ENCODE results near the gene OBSCN. TPM values are rescaled to one million over a fixed set of nuclear protein-coding genes. Genes with fewer than 3 reads are reported as not detected.

The OBSCN gene
- total and polyA plus RNA-seq, 2 of the 4 experiments (the other 2 are of a cell fraction) = 4.1 to 9.5 TPM

DNA sequence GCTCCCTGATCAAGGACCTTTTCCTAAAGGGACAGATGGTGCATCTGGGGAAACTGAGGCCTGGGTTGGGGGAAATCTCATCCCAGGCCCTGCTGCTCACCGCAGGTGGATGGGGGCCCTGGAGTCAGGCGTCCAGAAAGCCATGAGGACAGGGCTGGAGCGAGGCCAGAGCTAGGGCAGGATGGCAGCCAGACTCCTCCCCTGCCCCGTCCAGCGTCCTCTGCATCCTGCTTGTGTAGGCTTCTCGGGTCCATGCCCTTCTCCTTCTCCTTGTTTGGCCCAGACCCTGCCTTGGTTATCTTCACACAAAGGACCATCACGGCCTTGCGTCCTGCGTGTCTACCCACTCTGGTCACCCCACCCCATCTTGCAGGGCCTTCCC is 155.8 kb downstream of the OBSCN start:
- BruUV-seq (replicated peaks) = no TSS peak
- no CpG with 5 or more reads among the region's 9 CpGs for WGBS, 2 experiments (ENCODE audit: extremely low coverage in 2 of 2, insufficient read length in 1 of 2)
- no peak overlapping the region for H3K9ac ChIP-seq (ENCODE audit: low read depth, low read length)
- no peak overlapping the region for H2AK5ac ChIP-seq (ENCODE audit: low read depth, low read length)
- TF ChIP-seq, protein P1, sequence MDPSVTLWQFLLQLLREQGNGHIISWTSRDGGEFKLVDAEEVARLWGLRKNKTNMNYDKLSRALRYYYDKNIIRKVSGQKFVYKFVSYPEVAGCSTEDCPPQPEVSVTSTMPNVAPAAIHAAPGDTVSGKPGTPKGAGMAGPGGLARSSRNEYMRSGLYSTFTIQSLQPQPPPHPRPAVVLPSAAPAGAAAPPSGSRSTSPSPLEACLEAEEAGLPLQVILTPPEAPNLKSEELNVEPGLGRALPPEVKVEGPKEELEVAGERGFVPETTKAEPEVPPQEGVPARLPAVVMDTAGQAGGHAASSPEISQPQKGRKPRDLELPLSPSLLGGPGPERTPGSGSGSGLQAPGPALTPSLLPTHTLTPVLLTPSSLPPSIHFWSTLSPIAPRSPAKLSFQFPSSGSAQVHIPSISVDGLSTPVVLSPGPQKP (IDR thresholded peaks at IDR 0.05; ENCODE audit: borderline replicate concordance, low read depth, low read length) = no peak
- TF ChIP-seq, protein P2, sequence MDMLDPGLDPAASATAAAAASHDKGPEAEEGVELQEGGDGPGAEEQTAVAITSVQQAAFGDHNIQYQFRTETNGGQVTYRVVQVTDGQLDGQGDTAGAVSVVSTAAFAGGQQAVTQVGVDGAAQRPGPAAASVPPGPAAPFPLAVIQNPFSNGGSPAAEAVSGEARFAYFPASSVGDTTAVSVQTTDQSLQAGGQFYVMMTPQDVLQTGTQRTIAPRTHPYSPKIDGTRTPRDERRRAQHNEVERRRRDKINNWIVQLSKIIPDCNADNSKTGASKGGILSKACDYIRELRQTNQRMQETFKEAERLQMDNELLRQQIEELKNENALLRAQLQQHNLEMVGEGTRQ (IDR thresholded peaks at IDR 0.05; ENCODE audit: low read depth, low read length) = no peak
- TF ChIP-seq RAD21 (IDR thresholded peaks at IDR 0.05; ENCODE audit: low read length) = no peak
- no peak for TF ChIP-seq FOS (IDR thresholded peaks at IDR 0.05; ENCODE audit: low read depth, low read length)
- TF ChIP-seq, protein P3, sequence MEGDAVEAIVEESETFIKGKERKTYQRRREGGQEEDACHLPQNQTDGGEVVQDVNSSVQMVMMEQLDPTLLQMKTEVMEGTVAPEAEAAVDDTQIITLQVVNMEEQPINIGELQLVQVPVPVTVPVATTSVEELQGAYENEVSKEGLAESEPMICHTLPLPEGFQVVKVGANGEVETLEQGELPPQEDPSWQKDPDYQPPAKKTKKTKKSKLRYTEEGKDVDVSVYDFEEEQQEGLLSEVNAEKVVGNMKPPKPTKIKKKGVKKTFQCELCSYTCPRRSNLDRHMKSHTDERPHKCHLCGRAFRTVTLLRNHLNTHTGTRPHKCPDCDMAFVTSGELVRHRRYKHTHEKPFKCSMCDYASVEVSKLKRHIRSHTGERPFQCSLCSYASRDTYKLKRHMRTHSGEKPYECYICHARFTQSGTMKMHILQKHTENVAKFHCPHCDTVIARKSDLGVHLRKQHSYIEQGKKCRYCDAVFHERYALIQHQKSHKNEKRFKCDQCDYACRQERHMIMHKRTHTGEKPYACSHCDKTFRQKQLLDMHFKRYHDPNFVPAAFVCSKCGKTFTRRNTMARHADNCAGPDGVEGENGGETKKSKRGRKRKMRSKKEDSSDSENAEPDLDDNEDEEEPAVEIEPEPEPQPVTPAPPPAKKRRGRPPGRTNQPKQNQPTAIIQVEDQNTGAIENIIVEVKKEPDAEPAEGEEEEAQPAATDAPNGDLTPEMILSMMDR (conservative IDR thresholded peaks at IDR 0.05; ENCODE audit: low read depth, low read length) = no peak
- TF ChIP-seq MAZ (IDR thresholded peaks at IDR 0.05; ENCODE audit: borderline replicate concordance, low read depth, low read length) = no peak
- TF ChIP-seq MAFK (IDR thresholded peaks at IDR 0.05; ENCODE audit: low read depth, low read length) = no peak
- no peak for TF ChIP-seq SMC3 (IDR thresholded peaks at IDR 0.05; ENCODE audit: low read depth, low read length)
- TF ChIP-seq RCOR1 (IDR thresholded peaks at IDR 0.05; ENCODE audit: insufficient replicate concordance, low read length) = no peak
- no peak for TF ChIP-seq RFX5 (IDR thresholded peaks at IDR 0.05; ENCODE audit: low read depth, low read length)
- H3K9me3 ChIP-seq (ENCODE audit: control insufficient read depth, insufficient read depth, low read length) = no peaks in the 10 kb centered on the region
- no peak overlapping the region for H4K91ac ChIP-seq (ENCODE audit: insufficient read depth, low read depth, low read length)
- no peak overlapping the region for H2BK20ac ChIP-seq (ENCODE audit: low read depth, low read length)
- 0 out of 2 replicates have a peak, but pooled peaks cover 3% of the 10 kb centered on the region for H3K27me3 ChIP-seq (ENCODE audit: control insufficient read depth, insufficient read depth, low read length)
- no peak overlapping the region for H4K8ac ChIP-seq (ENCODE audit: low read depth in 2 of 2, low read length in 2 of 2)
- no peaks in the 10 kb centered on the region for H4K20me1 ChIP-seq (ENCODE audit: insufficient read depth, low read length)
- no peak overlapping the region for H3K4ac ChIP-seq (ENCODE audit: low read depth, low read length)
- H2AK9ac ChIP-seq (replicated peaks; ENCODE audit: low read depth, low read length, poor library complexity) = no peak overlapping the region
- no peak overlapping the region for H3K4me3 ChIP-seq (ENCODE audit: insufficient read depth, low read depth, low read length)
- no peak overlapping the region for H2AFZ ChIP-seq (replicated peaks; ENCODE audit: low read length, poor library complexity)
- no peaks in the 10 kb centered on the region for H3K79me1 ChIP-seq (ENCODE audit: low read depth in 1 of 2, low read length in 2 of 2)
- H2BK120ac ChIP-seq (ENCODE audit: low read depth, low read length) = no peak overlapping the region
- no peaks in the 10 kb centered on the region for H3K9me1 ChIP-seq (ENCODE audit: insufficient read depth, low read length)
- DNase-seq (no peak), ATAC-seq (ENCODE audit: low read depth) (no peak)
- intact Hi-C loops (cut with micrococcal nuclease) (no loop called here), dilution Hi-C loops (cut with HindIII; ENCODE audit: low sequenced_read_pairs, unreplicated experiment) (no loop called here), in situ Hi-C loops (cut with MboI; ENCODE audit: low sequenced_read_pairs) (no loop called here)
- H3K4me1 ChIP-seq (ENCODE audit: control insufficient read depth, insufficient read depth, low read length) = no peaks in the 10 kb centered on the region
- no peak overlapping the region for H3K18ac ChIP-seq (ENCODE audit: low read depth, low read length)
- ChIA-PET POLR2A (ENCODE audit: unreplicated experiment) (no interaction called here), CTCF (no interaction called here)
- no peak overlapping the region for H3K23ac ChIP-seq (ENCODE audit: low read depth, low read length)
- H3K56ac ChIP-seq (ENCODE audit: extremely low read depth, insufficient read depth, low read length) = no peak overlapping the region
- no peak overlapping the region for H2BK15ac ChIP-seq (ENCODE audit: low read depth, low read length)
- H2BK5ac ChIP-seq (ENCODE audit: low read depth, low read length, poor library complexity, severe bottlenecking) = no peak overlapping the region
- no peak overlapping the region for H3K14ac ChIP-seq (replicated peaks; ENCODE audit: low read depth, low read length)
- no peak overlapping the region for H4K5ac ChIP-seq (ENCODE audit: low read depth, low read length)
- no peaks in the 10 kb centered on the region for H3K36me3 ChIP-seq (ENCODE audit: control insufficient read depth, insufficient read depth, low read length)
- H3K27ac ChIP-seq (ENCODE audit: insufficient read depth, low read length) = no peak overlapping the region
- no peak overlapping the region for H3K4me2 ChIP-seq (ENCODE audit: low read depth, low read length)
